Astrocyte (in vitro differentiated cells and primary cell): ENCODE measurements around the gene UBE2E3. TPM values are rescaled to one million over a fixed set of nuclear protein-coding genes. Genes with fewer than 3 reads are reported as not detected.
"Not testable (repeated sequence)": the region's sequence is repeated elsewhere in the genome, so short reads cannot be mapped to it uniquely, and the experiment has no call there.

Experiments
- DNase-seq: peaks from one replicate; pipeline ENCODE4 v3.0.0-alpha.2; 2010; ENCODE audit warnings: low read depth
- FAIRE-seq: peaks from 2 replicates; lab custom pipeline; 2011; peaks lifted over from hg19 to GRCh38; lab: Jason Lieb, UNC
- H2AFZ ChIP-seq: 2 replicates; pipeline ENCODE4 v1.6.0; 2012; ENCODE audit warnings: low read depth, low read length, inconsistent platforms
- H3K27ac ChIP-seq: 2 replicates; pipeline ENCODE4 v1.5.1; 2011; ENCODE audit warnings: low read depth, low read length, inconsistent platforms
- H3K27me3 ChIP-seq: 2 replicates; pipeline ENCODE4 v1.6.0; 2011; ENCODE audit warnings: low read length, inconsistent platforms; ENCODE audit not compliant: insufficient read depth
- H3K36me3 ChIP-seq: 2 replicates; pipeline ENCODE4 v1.5.1; 2011; ENCODE audit warnings: low read length, inconsistent platforms; ENCODE audit not compliant: insufficient read depth
- H3K4me1 ChIP-seq: 2 replicates; pipeline ENCODE4 v1.5.1; 2011; ENCODE audit warnings: low read length, inconsistent platforms; ENCODE audit not compliant: insufficient read depth
- H3K4me2 ChIP-seq: 2 replicates; pipeline ENCODE4 v1.6.0; 2012; ENCODE audit warnings: low read length, inconsistent platforms
- H3K4me3 ChIP-seq: 2 replicates; pipeline ENCODE4 v1.5.1; 2011; ENCODE audit warnings: low read depth, mild to moderate bottlenecking, low read length, inconsistent platforms; ENCODE audit not compliant: insufficient read depth
- H3K79me2 ChIP-seq: 2 replicates; pipeline ENCODE4 v1.6.0; 2012; ENCODE audit warnings: mild to moderate bottlenecking, low read length, inconsistent platforms; ENCODE audit not compliant: insufficient read depth
- H3K9ac ChIP-seq: 2 replicates; pipeline ENCODE4 v1.6.0; 2012; ENCODE audit warnings: mild to moderate bottlenecking, low read length, inconsistent platforms
- H3K9me3 ChIP-seq: 2 replicates; pipeline ENCODE4 v1.5.1; 2012; ENCODE audit warnings: low read depth, mild to moderate bottlenecking, low read length, inconsistent platforms; ENCODE audit not compliant: insufficient read depth
- H4K20me1 ChIP-seq: 2 replicates; pipeline ENCODE4 v1.6.0; 2012; ENCODE audit warnings: low read length, inconsistent platforms; ENCODE audit not compliant: insufficient read depth
- H3K27ac Mint-ChIP-seq: one replicate; pipeline ENCODE4 v1.8.0; 2021; ENCODE audit warnings: mild to moderate bottlenecking, mixed read lengths; ENCODE audit not compliant: unreplicated experiment
- H3K27me3 Mint-ChIP-seq: one replicate; pipeline ENCODE4 v1.8.0; 2021; ENCODE audit warnings: low read depth, mixed read lengths; ENCODE audit not compliant: unreplicated experiment
- H3K36me3 Mint-ChIP-seq: one replicate; pipeline ENCODE4 v1.8.0; 2021; ENCODE audit warnings: low read depth, mixed read lengths; ENCODE audit not compliant: unreplicated experiment
- H3K4me1 Mint-ChIP-seq: one replicate; pipeline ENCODE4 v1.8.0; 2021; ENCODE audit warnings: low read depth, mixed read lengths; ENCODE audit not compliant: unreplicated experiment
- H3K4me3 Mint-ChIP-seq: one replicate; pipeline ENCODE4 v1.8.0; 2021; ENCODE audit warnings: mild to moderate bottlenecking, moderate library complexity, mixed read lengths; ENCODE audit not compliant: unreplicated experiment
- H3K9me3 Mint-ChIP-seq: one replicate; pipeline ENCODE4 v1.8.0; 2021; ENCODE audit warnings: mild to moderate bottlenecking, mixed read lengths; ENCODE audit not compliant: unreplicated experiment
- CTCF ChIP-seq: IDR thresholded peaks from 2 replicates; pipeline ENCODE4 v1.5.1; 2011; ENCODE audit warnings: low read depth, mild to moderate bottlenecking, inconsistent platforms, low read length, moderate library complexity; ENCODE audit not compliant: insufficient read depth
- EZH2 ChIP-seq: IDR thresholded peaks from 2 replicates; pipeline ENCODE4 v1.6.1; 2012; ENCODE audit warnings: mild to moderate bottlenecking, low read length, inconsistent platforms; ENCODE audit not compliant: insufficient read depth
- total RNA-seq: library from RNA; stranded (reverse); gene quantifications from 2 replicates; pipeline ENCODE4 v1.2.1, GENCODE V29; 2021

Gene UBE2E3
- total RNA-seq, 1 donor from 2014 or later: 140 TPM

- no peak overlapping the region for H3K4me3 ChIP-seq
- no peaks in the 10 kb centered on the region for H3K27me3 ChIP-seq
- no peaks in the 10 kb centered on the region for H3K79me2 ChIP-seq
- H3K27ac ChIP-seq: no peak overlapping the region
- no peaks in the 10 kb centered on the region for H3K36me3 ChIP-seq
- TF ChIP-seq EZH2 (no peak), CTCF (no peak)
- H3K36me3 Mint-ChIP-seq: no peaks in the 10 kb centered on the region
- FAIRE-seq (no peak), DNase-seq (no peak)
- H3K4me3 Mint-ChIP-seq: no peak overlapping the region
- no peak overlapping the region for H2AFZ ChIP-seq
- no peaks in the 10 kb centered on the region for H4K20me1 ChIP-seq
- H3K9me3 ChIP-seq: no peaks in the 10 kb centered on the region
- no peak overlapping the region for H3K27ac Mint-ChIP-seq
- H3K27me3 Mint-ChIP-seq: no peaks in the 10 kb centered on the region
- H3K4me1 Mint-ChIP-seq: no peaks in the 10 kb centered on the region
- no peak overlapping the region for H3K9ac ChIP-seq
- no peaks in the 10 kb centered on the region for H3K9me3 Mint-ChIP-seq
- H3K4me1 ChIP-seq: no peaks in the 10 kb centered on the region
- H3K4me2 ChIP-seq: no peak overlapping the region
Measured at GRCh38 chr2:180933332-180933731, 47.1 kb upstream of the UBE2E3 start.

GRCh38 chr2:180934911-180935310, 45.5 kb upstream of the UBE2E3 start:
- Mint-ChIP-seq H3K9me3 (no peaks in the 10 kb centered on the region), H3K36me3 (no peaks in the 10 kb centered on the region), H3K27ac (no peak overlapping the region), H3K4me1 (no peaks in the 10 kb centered on the region), H3K27me3 (no peaks in the 10 kb centered on the region), H3K4me3 (no peak overlapping the region)
- H2AFZ ChIP-seq: no peak overlapping the region
- H3K27me3 ChIP-seq: no peaks in the 10 kb centered on the region
- no peak overlapping the region for H3K4me2 ChIP-seq
- H4K20me1 ChIP-seq: no peaks in the 10 kb centered on the region
- H3K79me2 ChIP-seq: no peaks in the 10 kb centered on the region
- DNase-seq (no peak), FAIRE-seq (no peak)
- H3K9me3 ChIP-seq: no peaks in the 10 kb centered on the region
- no peak overlapping the region for H3K9ac ChIP-seq
- H3K27ac ChIP-seq: no peak overlapping the region
- H3K36me3 ChIP-seq: no peaks in the 10 kb centered on the region
- no peak overlapping the region for H3K4me3 ChIP-seq
- no peaks in the 10 kb centered on the region for H3K4me1 ChIP-seq
- TF ChIP-seq CTCF (no peak), EZH2 (no peak)

- H3K27me3 ChIP-seq, H3K9ac ChIP-seq, H3K4me3 ChIP-seq, H3K36me3 Mint-ChIP-seq, H3K4me2 ChIP-seq, H3K27me3 Mint-ChIP-seq, H2AFZ ChIP-seq, H3K27ac Mint-ChIP-seq, H3K9me3 ChIP-seq, H3K4me3 Mint-ChIP-seq, H3K27ac ChIP-seq, DNase-seq, H3K9me3 Mint-ChIP-seq, H3K79me2 ChIP-seq, FAIRE-seq, H3K36me3 ChIP-seq, H4K20me1 ChIP-seq, H3K4me1 ChIP-seq, H3K4me1 Mint-ChIP-seq: not testable (repeated sequence)
Measured at GRCh38 chr2:180937480-180937879, 42.9 kb upstream of the UBE2E3 start.
